Astrocyte (in vitro differentiated cells and primary cell): ENCODE data around the gene SCARF1. TPM values are rescaled to one million over a fixed set of nuclear protein-coding genes. Genes with fewer than 3 reads are reported as not detected.
A peak's percentile ranks its signal among the peaks of the same experiment; 100 is the strongest.

Experiments
- DNase-seq: peaks from one replicate; pipeline ENCODE4 v3.0.0-alpha.2; 2010; ENCODE audit warnings: low read depth
- FAIRE-seq: peaks from 2 replicates; lab custom pipeline; 2011; peaks lifted over from hg19 to GRCh38; lab: Jason Lieb, UNC
- H2AFZ ChIP-seq: 2 replicates; pipeline ENCODE4 v1.6.0; 2012; ENCODE audit warnings: low read depth, low read length, inconsistent platforms
- H3K27ac ChIP-seq: 2 replicates; pipeline ENCODE4 v1.5.1; 2011; ENCODE audit warnings: low read depth, low read length, inconsistent platforms
- H3K27me3 ChIP-seq: 2 replicates; pipeline ENCODE4 v1.6.0; 2011; ENCODE audit warnings: low read length, inconsistent platforms; ENCODE audit not compliant: insufficient read depth
- H3K36me3 ChIP-seq: 2 replicates; pipeline ENCODE4 v1.5.1; 2011; ENCODE audit warnings: low read length, inconsistent platforms; ENCODE audit not compliant: insufficient read depth
- H3K4me1 ChIP-seq: 2 replicates; pipeline ENCODE4 v1.5.1; 2011; ENCODE audit warnings: low read length, inconsistent platforms; ENCODE audit not compliant: insufficient read depth
- H3K4me2 ChIP-seq: 2 replicates; pipeline ENCODE4 v1.6.0; 2012; ENCODE audit warnings: low read length, inconsistent platforms
- H3K4me3 ChIP-seq: 2 replicates; pipeline ENCODE4 v1.5.1; 2011; ENCODE audit warnings: low read depth, mild to moderate bottlenecking, low read length, inconsistent platforms; ENCODE audit not compliant: insufficient read depth
- H3K79me2 ChIP-seq: 2 replicates; pipeline ENCODE4 v1.6.0; 2012; ENCODE audit warnings: mild to moderate bottlenecking, low read length, inconsistent platforms; ENCODE audit not compliant: insufficient read depth
- H3K9ac ChIP-seq: 2 replicates; pipeline ENCODE4 v1.6.0; 2012; ENCODE audit warnings: mild to moderate bottlenecking, low read length, inconsistent platforms
- H3K9me3 ChIP-seq: 2 replicates; pipeline ENCODE4 v1.5.1; 2012; ENCODE audit warnings: low read depth, mild to moderate bottlenecking, low read length, inconsistent platforms; ENCODE audit not compliant: insufficient read depth
- H4K20me1 ChIP-seq: 2 replicates; pipeline ENCODE4 v1.6.0; 2012; ENCODE audit warnings: low read length, inconsistent platforms; ENCODE audit not compliant: insufficient read depth
- H3K27ac Mint-ChIP-seq: one replicate; pipeline ENCODE4 v1.8.0; 2021; ENCODE audit warnings: mild to moderate bottlenecking, mixed read lengths; ENCODE audit not compliant: unreplicated experiment
- H3K27me3 Mint-ChIP-seq: one replicate; pipeline ENCODE4 v1.8.0; 2021; ENCODE audit warnings: low read depth, mixed read lengths; ENCODE audit not compliant: unreplicated experiment
- H3K36me3 Mint-ChIP-seq: one replicate; pipeline ENCODE4 v1.8.0; 2021; ENCODE audit warnings: low read depth, mixed read lengths; ENCODE audit not compliant: unreplicated experiment
- H3K4me1 Mint-ChIP-seq: one replicate; pipeline ENCODE4 v1.8.0; 2021; ENCODE audit warnings: low read depth, mixed read lengths; ENCODE audit not compliant: unreplicated experiment
- H3K4me3 Mint-ChIP-seq: one replicate; pipeline ENCODE4 v1.8.0; 2021; ENCODE audit warnings: mild to moderate bottlenecking, moderate library complexity, mixed read lengths; ENCODE audit not compliant: unreplicated experiment
- H3K9me3 Mint-ChIP-seq: one replicate; pipeline ENCODE4 v1.8.0; 2021; ENCODE audit warnings: mild to moderate bottlenecking, mixed read lengths; ENCODE audit not compliant: unreplicated experiment
- CTCF ChIP-seq: IDR thresholded peaks from 2 replicates; pipeline ENCODE4 v1.5.1; 2011; ENCODE audit warnings: low read depth, mild to moderate bottlenecking, inconsistent platforms, low read length, moderate library complexity; ENCODE audit not compliant: insufficient read depth
- EZH2 ChIP-seq: IDR thresholded peaks from 2 replicates; pipeline ENCODE4 v1.6.1; 2012; ENCODE audit warnings: mild to moderate bottlenecking, low read length, inconsistent platforms; ENCODE audit not compliant: insufficient read depth
- total RNA-seq: library from RNA; stranded (reverse); gene quantifications from 2 replicates; pipeline ENCODE4 v1.2.1, GENCODE V29; 2021

The SCARF1 gene
- total RNA-seq, 1 donor from 2014 or later: 3.9 TPM

DNA sequence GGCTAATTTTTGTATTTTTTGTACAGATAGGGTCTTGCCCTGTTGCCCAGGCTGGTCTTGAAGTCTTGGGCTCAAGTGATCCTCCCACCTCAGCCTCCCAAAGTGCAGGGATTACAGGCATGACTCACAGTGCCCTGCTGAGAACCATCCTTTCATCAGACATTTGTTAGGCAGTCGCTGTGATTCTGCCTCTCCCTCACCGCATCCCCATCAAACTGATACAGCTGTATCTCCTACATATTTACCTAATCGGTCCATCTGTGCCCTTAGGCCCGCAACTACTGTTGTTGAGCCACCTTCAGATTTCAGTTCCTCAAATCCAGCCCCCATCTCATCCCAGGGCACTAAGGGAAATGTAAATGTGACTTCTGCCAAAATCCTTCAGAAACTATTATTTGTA is 14.9 kb downstream of the SCARF1 start:
- H3K4me1 Mint-ChIP-seq: peaks cover 5% of the 10 kb centered on the region
- peaks cover 9% of the 10 kb centered on the region for H3K4me1 ChIP-seq
- peaks cover 11% of the 10 kb centered on the region for H4K20me1 ChIP-seq
- no peak overlapping the region for H3K9ac ChIP-seq
- no peaks in the 10 kb centered on the region for H3K9me3 ChIP-seq
- no peaks in the 10 kb centered on the region for H3K9me3 Mint-ChIP-seq
- no peak overlapping the region for H2AFZ ChIP-seq
- H3K4me2 ChIP-seq: no peak overlapping the region
- no peaks in the 10 kb centered on the region for H3K27me3 ChIP-seq
- H3K36me3 ChIP-seq: no peaks in the 10 kb centered on the region
- H3K4me3 ChIP-seq: no peak overlapping the region
- H3K4me3 Mint-ChIP-seq: peak overlapping the region; percentile 82
- no peaks in the 10 kb centered on the region for H3K36me3 Mint-ChIP-seq
- FAIRE-seq: no peak
- no peak overlapping the region for H3K27ac ChIP-seq
- H3K27me3 Mint-ChIP-seq: peaks cover 8% of the 10 kb centered on the region
- no peaks in the 10 kb centered on the region for H3K79me2 ChIP-seq
- TF ChIP-seq EZH2: no peak
- no peak for TF ChIP-seq CTCF
- no peak for DNase-seq
- no peak overlapping the region for H3K27ac Mint-ChIP-seq

- H2AFZ ChIP-seq: peak overlapping the region; percentile 99
- H3K36me3 Mint-ChIP-seq: no peaks in the 10 kb centered on the region
- H4K20me1 ChIP-seq: peaks cover 18% of the 10 kb centered on the region
- peak overlapping the region; percentile 83 for H3K4me3 ChIP-seq
- H3K27me3 Mint-ChIP-seq: peaks cover 8% of the 10 kb centered on the region
- no peak overlapping the region for H3K27ac ChIP-seq
- no peak for FAIRE-seq
- no peaks in the 10 kb centered on the region for H3K9me3 Mint-ChIP-seq
- no peaks in the 10 kb centered on the region for H3K9me3 ChIP-seq
- peak overlapping the region; percentile 88 for H3K9ac ChIP-seq
- no peak for DNase-seq
- no peaks in the 10 kb centered on the region for H3K27me3 ChIP-seq
- peaks cover 9% of the 10 kb centered on the region for H3K4me1 Mint-ChIP-seq
- H3K27ac Mint-ChIP-seq: peak overlapping the region; percentile 58
- H3K4me1 ChIP-seq: peaks cover 9% of the 10 kb centered on the region
- H3K4me3 Mint-ChIP-seq: peak overlapping the region; percentile 82
- H3K4me2 ChIP-seq: peak overlapping the region; percentile 100
- no peaks in the 10 kb centered on the region for H3K79me2 ChIP-seq
- no peaks in the 10 kb centered on the region for H3K36me3 ChIP-seq
- peak; percentile 31 for TF ChIP-seq CTCF
- no peak for TF ChIP-seq EZH2
Observed at GRCh38 chr17:1629504-1630310, 15.8 kb downstream of the SCARF1 start.
